Type B pancreatic cell (in vitro differentiated cells): ENCODE data around the gene SCAI. TPM values are rescaled to one million over a fixed set of nuclear protein-coding genes. Genes with fewer than 3 reads are reported as not detected.

Source experiments
- DNase-seq: peaks from one replicate; pipeline ENCODE4 v3.0.0; 2021; ENCODE audit warnings: mixed read lengths; ENCODE audit not compliant: unreplicated experiment; ENCODE audit errors: extremely low spot score
- H3K27ac Mint-ChIP-seq: 2 replicates; pipeline ENCODE4 v1.8.0; 2021; ENCODE audit warnings: mild to moderate bottlenecking, mixed read lengths
- H3K27me3 Mint-ChIP-seq: 2 replicates; pipeline ENCODE4 v1.8.0; 2021; ENCODE audit warnings: mixed read lengths
- H3K36me3 Mint-ChIP-seq: 2 replicates; pipeline ENCODE4 v1.8.0; 2021; ENCODE audit warnings: mixed read lengths
- H3K4me1 Mint-ChIP-seq: one replicate; pipeline ENCODE4 v1.8.0; 2021; ENCODE audit warnings: mixed read lengths; ENCODE audit not compliant: unreplicated experiment
- H3K4me3 Mint-ChIP-seq: 2 replicates; pipeline ENCODE4 v1.8.0; 2021; ENCODE audit warnings: mild to moderate bottlenecking, mixed read lengths
- H3K9me3 Mint-ChIP-seq: 2 replicates; pipeline ENCODE4 v1.8.0; 2021; ENCODE audit warnings: mixed read lengths
- total RNA-seq: library from RNA; stranded (reverse); gene quantifications from 2 replicates; pipeline ENCODE4 v1.2.1, GENCODE V29; 2021; ENCODE audit warnings: low replicate concordance
- TF ChIP-seq, protein P1 (sequence below): fragments of 200-600 bp; sonication (generic); conservative IDR thresholded peaks from 2 replicates; pipeline ENCODE4 v1.5.0; 2021; ENCODE audit warnings: antibody characterized with exemption, mild to moderate bottlenecking

The SCAI gene
- total RNA-seq, 1 donor from 2014 or later, result 12.8 TPM

DNA sequence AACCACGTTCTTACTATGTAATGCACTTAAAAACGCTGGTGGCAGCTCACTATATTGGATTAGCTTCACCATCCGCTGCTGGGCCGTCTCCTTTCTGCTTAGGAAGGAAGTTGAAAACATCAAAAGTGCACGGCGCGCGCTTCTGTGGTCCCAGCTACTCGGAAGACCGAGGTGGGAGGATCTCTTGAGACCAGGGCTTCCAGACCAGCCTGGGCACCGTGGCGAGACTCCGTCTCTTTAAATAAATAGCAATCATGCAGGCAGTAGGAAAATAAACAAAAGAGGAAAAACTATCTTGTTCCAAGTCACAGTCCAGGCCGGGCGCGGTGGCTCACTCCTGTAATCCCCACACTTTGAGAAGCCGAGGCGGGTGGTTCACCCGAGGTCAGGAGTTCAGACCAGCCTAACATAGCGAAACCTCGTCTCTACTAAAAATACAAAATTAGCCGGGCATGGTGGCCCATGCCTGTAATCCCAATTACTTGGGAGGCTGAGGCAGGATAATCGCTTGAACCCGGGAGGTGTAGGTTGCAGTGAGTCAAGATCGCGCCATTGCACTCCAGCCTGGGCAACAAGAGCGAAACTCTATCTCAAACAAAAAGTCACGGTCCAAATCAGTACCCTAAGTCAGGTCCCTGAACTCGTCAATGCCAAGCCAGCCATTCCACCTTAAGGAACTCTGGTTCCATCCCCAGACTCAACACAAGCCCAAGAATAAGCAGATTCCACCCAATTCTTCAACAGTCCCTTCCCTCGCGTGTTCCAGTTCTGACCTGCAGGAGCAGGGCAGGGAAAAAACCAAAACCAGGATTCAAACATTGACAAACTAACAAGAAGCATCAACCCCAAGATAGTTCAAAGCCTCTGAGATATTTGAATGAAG is 201.4 kb downstream of the SCAI start:
- H3K27ac Mint-ChIP-seq, result peak overlapping the region; percentile 96
- TF ChIP-seq, protein P1, sequence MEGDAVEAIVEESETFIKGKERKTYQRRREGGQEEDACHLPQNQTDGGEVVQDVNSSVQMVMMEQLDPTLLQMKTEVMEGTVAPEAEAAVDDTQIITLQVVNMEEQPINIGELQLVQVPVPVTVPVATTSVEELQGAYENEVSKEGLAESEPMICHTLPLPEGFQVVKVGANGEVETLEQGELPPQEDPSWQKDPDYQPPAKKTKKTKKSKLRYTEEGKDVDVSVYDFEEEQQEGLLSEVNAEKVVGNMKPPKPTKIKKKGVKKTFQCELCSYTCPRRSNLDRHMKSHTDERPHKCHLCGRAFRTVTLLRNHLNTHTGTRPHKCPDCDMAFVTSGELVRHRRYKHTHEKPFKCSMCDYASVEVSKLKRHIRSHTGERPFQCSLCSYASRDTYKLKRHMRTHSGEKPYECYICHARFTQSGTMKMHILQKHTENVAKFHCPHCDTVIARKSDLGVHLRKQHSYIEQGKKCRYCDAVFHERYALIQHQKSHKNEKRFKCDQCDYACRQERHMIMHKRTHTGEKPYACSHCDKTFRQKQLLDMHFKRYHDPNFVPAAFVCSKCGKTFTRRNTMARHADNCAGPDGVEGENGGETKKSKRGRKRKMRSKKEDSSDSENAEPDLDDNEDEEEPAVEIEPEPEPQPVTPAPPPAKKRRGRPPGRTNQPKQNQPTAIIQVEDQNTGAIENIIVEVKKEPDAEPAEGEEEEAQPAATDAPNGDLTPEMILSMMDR, result no peak
- peaks cover 19% of the 10 kb centered on the region for H3K4me1 Mint-ChIP-seq
- H3K4me3 Mint-ChIP-seq, result peak overlapping the region; percentile 98
- no peaks in the 10 kb centered on the region for H3K9me3 Mint-ChIP-seq
- no peaks in the 10 kb centered on the region for H3K27me3 Mint-ChIP-seq
- no peak for DNase-seq
- no peaks in the 10 kb centered on the region for H3K36me3 Mint-ChIP-seq

DNA sequence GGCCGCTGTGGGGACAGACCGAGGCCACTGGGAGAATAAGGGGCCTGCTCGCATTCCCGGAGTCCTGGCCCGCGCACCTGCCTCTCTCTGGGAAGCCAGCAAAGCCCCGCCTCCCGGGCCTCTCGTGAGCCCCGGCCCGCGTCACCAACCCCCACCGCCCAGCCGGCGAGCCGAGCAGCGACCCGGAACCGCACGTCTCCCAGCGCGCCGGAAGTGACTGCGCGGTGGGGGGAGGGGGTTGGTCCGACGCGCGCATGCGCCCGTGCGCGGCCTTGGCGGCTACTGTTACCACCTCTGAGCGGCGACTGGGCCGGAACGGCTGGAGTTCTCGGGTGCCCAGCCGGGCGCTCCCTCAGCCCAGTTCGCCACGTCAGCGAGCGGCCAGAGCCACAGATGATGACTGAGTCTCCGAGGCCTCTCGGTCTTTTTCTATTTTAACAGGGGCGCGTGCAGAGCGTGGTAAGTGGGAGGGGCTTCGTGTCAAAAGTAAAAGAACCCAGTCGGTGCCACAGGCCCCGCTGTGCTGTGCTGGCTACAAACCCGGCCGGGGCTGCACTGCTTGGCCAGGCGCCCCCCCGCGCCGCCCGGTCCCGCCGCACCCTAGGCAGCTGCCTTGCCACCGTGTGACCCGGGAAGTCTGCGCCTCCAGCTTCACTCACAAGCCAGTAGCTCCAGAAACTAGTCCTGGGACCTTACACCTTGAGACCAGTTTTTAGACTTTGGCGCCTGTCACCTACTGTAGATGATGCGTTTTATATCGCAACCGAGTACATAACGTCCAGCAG is 202.2 kb downstream of the SCAI start, which contains the start of gene GOLGA1:
Gene GOLGA1 (minus strand): TSS at position 190 of the 785 bp plus-strand sequence. CDS start 2,372 bp downstream, outside the sequence.
- Mint-ChIP-seq H3K9me3 (no peaks in the 10 kb centered on the region), H3K4me1 (peaks cover 19% of the 10 kb centered on the region)

DNA sequence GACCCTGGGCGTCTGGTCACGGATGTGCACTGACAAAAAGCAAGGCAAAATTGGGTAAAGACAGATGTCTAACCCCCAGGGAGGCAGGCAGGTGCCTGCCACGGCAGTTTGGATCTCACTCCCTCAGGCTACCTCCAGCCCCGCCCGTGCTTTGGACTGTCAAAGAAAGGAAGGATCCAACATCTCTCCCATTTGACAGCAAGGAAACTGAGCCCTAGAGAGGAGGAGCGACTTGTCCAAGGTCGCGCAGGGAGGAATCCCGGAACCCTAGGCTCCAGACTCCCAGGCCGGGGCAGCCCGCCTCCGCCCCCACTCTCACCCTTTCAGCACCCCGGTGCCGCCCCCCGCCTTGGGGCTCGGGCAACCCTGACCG is 202.8 kb downstream of the SCAI start:
- H3K9me3 Mint-ChIP-seq, result no peaks in the 10 kb centered on the region
- TF ChIP-seq, protein P1, result no peak
- H3K4me3 Mint-ChIP-seq, result peak overlapping the region; percentile 98
- DNase-seq, result no peak
- H3K27ac Mint-ChIP-seq, result peak overlapping the region; percentile 90
- H3K36me3 Mint-ChIP-seq, result peaks cover 6% of the 10 kb centered on the region
- peaks cover 19% of the 10 kb centered on the region for H3K4me1 Mint-ChIP-seq
- no peaks in the 10 kb centered on the region for H3K27me3 Mint-ChIP-seq

More for the DNA sequence above, 202.2 kb downstream of the SCAI start, which contains the start of gene GOLGA1:
- H3K27me3 Mint-ChIP-seq, result no peaks in the 10 kb centered on the region
- TF ChIP-seq, protein P1, result no peak
- peak within 1 kb of the TSS; percentile 96 for H3K27ac Mint-ChIP-seq
- H3K36me3 Mint-ChIP-seq, result peaks cover 2% of the 10 kb centered on the region
- peak; percentile 97 for DNase-seq
- H3K4me3 Mint-ChIP-seq, result peak within 1 kb of the TSS; percentile 98

DNA sequence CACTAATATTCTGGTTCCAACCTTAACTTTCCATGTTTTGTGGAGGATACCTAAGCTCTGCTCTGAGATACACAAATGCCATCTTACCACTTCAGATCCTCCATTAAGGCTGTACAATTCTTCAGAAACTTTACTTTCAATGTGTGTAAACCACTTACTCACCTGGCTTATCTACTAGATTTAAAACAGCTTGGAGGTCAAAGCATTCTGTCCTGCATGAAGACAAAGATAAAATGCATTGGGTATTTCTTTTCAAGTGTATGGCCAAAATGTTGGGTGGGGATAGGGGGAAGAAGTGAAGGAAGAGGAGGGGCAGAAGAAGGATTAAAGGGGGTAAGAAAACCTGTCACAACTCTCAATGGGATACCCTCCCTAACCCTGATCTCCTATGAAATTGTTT is 203.4 kb downstream of the SCAI start:
- TF ChIP-seq, protein P1, result no peak
- no peak for DNase-seq
- H3K4me1 Mint-ChIP-seq, result peaks cover 19% of the 10 kb centered on the region
- H3K27ac Mint-ChIP-seq, result peak overlapping the region; percentile 90
- H3K4me3 Mint-ChIP-seq, result peak overlapping the region; percentile 98
- H3K27me3 Mint-ChIP-seq, result no peaks in the 10 kb centered on the region
- no peaks in the 10 kb centered on the region for H3K9me3 Mint-ChIP-seq
- peaks cover 6% of the 10 kb centered on the region for H3K36me3 Mint-ChIP-seq

DNA sequence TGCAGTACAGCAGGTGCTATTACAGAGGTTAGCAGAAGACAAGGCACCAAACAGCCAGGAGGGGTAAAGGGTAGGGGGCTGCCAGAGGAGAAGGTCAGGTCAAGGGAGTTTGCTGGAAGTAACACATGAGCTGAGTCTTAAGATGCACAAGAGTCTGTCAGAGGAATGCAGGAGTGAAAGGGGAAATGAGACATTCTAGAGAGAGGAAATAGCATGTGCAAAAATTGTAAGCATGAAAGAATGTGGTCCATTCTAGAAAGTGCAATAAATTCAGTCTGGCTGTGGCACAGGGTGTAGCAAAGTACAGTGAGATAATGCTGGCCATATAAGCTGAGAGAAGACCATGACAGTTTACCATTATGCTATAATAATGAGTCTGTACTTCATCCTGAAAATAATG is 209.0 kb downstream of the SCAI start:
- Mint-ChIP-seq H3K9me3 (no peaks in the 10 kb centered on the region), H3K27ac (peak overlapping the region; percentile 74), H3K4me1 (peaks cover 3% of the 10 kb centered on the region), H3K4me3 (no peak overlapping the region), H3K36me3 (peaks cover 16% of the 10 kb centered on the region), H3K27me3 (no peaks in the 10 kb centered on the region)
- TF ChIP-seq, protein P1, result no peak
- DNase-seq, result no peak
